DOHH2 (cell line): ENCODE results near the gene IGSF22.

Experiments
- EZH2phosphoT487 ChIP-seq: fragments of 200-600 bp; sonication (generic); IDR thresholded peaks from 2 replicates; pipeline ENCODE4 v1.6.1; 2017; ENCODE audit warnings: borderline replicate concordance, mild to moderate bottlenecking, antibody characterized with exemption, low read length, moderate library complexity, mixed read lengths
- TF ChIP-seq, protein P1 (sequence below): fragments of 200-600 bp; sonication (generic); IDR thresholded peaks from one replicate; pipeline ENCODE4 v1.5.1; 2014; ENCODE audit warnings: antibody characterized with exemption, mild to moderate bottlenecking, low read depth, low read length; ENCODE audit not compliant: poor library complexity, severe bottlenecking

DNA sequence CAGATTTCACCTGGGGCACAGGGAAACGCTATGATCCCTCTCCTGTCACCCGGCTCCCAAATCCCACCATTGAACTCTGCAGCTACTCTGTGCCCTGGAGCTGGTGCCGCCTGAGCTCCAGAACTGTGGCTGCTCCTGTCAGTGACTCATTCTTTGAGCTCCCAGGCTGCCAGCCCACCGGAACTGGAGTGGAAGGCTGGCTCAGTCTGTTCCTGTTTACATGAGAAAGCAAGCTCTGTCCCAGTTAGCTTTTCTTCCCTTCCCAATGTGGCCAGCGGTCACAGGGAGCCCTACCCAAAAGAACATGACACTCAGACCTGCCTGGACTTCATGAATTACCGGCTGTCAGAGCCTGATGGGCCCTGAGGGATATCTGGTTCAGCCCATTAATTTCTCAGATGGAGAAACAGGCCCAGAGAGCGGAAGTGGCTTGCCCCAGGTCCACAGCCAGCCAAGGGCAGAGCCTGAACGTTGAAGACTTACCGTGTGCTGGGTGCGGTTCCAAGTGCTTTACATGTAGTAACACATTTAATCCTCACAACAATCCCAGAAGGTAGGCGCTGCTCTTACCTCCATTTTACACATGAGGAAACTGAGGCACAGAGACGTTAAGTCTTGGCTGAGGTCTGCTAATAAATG, 23.8 kb upstream of the IGSF22 start:
- TF ChIP-seq, protein P1, sequence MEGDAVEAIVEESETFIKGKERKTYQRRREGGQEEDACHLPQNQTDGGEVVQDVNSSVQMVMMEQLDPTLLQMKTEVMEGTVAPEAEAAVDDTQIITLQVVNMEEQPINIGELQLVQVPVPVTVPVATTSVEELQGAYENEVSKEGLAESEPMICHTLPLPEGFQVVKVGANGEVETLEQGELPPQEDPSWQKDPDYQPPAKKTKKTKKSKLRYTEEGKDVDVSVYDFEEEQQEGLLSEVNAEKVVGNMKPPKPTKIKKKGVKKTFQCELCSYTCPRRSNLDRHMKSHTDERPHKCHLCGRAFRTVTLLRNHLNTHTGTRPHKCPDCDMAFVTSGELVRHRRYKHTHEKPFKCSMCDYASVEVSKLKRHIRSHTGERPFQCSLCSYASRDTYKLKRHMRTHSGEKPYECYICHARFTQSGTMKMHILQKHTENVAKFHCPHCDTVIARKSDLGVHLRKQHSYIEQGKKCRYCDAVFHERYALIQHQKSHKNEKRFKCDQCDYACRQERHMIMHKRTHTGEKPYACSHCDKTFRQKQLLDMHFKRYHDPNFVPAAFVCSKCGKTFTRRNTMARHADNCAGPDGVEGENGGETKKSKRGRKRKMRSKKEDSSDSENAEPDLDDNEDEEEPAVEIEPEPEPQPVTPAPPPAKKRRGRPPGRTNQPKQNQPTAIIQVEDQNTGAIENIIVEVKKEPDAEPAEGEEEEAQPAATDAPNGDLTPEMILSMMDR, result no peak
- no peak for TF ChIP-seq EZH2phosphoT487
